HK-2 (cell line): ENCODE results near the gene UCN2.
"Not testable (repeated sequence)": the region's sequence is repeated elsewhere in the genome, so short reads cannot be mapped to it uniquely, and the experiment has no call there.

Source experiments
- DNase-seq: peaks from one replicate; pipeline ENCODE4 v3.0.0-alpha.2; 2018; ENCODE audit not compliant: unreplicated experiment

The UCN2 gene

DNA sequence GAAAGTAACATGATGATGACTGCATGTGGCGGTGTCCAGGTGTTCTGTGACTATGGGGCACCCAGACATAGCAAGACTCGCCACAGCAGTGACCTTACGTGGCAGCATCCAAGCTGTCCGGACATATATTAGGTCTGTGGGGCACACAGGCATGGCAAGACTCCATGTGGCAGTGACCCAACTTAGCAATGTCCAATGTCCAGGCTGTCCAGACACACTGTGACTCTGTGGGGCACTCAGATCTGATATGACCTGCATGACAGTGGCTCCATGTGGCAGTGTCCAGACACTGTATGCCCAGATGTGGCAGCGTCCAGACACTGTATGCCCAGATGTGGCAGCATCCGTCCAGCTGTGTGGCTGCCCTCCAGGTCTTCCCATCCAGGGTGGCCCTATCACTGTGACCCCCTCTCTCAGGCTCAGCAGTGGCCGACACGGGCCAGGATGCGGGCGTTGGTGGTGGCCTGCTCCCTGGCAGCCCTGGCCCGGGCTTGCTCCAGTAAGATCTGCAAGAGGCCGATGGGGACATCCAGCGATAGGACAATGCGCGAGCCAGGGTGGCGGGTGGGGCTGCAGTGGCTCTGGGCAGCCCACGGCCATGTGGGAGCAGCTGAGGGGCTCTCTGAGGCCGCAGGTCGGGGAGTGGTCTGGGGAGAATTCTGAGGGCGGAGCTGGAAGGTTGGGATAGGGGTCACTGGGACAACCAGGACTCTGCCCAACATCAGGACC, 1.1 kb downstream of the UCN2 start:
- no peak for DNase-seq

DNA sequence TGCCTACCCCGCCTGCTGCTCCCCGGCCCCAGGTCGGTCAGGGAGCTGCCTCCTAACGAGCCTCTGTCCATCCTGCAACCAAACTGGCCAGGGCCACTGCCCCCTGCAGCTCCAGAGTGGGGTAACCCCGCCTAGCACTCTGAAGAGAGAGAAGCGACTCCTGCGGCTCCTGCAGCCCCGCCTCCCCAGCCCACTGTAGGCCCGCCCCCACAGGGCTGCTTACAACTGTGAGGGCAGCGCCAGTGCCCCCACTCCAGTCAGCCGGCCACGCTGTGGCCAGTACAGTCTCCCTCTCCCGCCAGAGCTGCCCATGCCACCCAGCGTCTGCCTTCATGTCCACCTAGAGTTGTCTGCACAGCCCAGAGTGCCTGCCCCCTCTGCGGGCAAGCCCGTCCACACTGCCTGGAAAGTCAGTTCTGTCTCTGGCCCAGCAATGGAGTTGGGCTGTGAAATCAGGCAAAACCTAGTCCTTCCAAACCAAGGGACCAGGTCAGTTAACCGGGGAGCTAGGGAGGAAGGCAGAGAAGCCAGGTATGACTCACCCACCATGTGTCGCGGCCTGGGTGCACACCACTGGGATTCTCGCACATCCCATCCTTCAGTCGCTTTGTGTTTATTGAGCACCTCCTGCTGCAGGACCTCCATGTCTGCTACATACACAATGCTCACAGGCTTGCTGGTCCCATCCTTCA, 2.4 kb downstream of the UCN2 start:
- DNase-seq = peak; percentile 82

DNA sequence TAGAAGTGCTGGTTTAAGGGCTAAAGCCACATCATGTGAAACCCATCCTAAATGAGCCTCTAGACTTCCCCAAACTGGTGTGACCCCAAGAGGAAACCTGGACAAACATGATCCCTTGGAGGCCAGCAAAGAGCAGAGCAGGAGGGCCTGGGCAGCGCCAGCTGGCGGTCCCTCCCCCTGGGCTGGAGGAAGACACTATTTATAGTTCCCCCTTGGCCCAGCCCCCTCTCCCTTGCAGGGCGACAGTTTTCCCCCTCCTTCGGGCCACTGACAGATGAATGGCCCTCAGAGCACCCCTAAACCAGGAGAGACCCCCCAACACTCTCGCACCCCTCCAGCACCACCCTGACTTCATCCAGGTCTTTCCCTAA, 2.9 kb downstream of the UCN2 start:
- peak; percentile 35 for DNase-seq

DNA sequence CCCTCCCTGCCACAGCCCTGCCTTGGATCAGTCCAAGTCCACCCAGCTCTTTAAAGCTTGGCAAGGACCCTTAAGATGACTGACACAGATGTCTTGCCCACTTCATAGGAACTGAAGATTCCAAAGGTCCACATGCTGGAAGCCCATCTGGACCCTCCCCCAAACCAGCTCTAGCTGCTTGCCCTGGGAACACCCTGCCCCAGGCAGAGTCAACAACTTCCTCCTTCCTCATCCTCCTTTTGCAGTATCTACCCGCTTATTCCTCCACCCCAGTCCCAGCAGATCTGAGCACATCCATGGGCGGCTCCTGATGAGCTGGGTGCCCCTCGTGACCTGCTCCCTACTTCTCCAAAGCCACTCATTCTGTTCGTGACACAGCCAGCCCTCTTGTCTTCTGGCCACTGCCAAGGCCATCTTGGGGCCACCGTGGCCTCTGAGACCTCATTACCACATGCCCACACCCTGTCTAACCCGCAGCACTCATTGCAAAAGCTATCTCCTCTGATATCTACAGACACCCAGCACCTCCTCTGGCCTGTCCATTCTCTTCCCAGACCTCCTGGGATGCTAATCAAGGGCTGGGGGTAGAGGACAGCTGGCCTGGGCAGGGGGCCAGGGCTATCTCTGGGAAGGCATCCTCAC, 5.0 kb downstream of the UCN2 start:
- no peak for DNase-seq

DNA sequence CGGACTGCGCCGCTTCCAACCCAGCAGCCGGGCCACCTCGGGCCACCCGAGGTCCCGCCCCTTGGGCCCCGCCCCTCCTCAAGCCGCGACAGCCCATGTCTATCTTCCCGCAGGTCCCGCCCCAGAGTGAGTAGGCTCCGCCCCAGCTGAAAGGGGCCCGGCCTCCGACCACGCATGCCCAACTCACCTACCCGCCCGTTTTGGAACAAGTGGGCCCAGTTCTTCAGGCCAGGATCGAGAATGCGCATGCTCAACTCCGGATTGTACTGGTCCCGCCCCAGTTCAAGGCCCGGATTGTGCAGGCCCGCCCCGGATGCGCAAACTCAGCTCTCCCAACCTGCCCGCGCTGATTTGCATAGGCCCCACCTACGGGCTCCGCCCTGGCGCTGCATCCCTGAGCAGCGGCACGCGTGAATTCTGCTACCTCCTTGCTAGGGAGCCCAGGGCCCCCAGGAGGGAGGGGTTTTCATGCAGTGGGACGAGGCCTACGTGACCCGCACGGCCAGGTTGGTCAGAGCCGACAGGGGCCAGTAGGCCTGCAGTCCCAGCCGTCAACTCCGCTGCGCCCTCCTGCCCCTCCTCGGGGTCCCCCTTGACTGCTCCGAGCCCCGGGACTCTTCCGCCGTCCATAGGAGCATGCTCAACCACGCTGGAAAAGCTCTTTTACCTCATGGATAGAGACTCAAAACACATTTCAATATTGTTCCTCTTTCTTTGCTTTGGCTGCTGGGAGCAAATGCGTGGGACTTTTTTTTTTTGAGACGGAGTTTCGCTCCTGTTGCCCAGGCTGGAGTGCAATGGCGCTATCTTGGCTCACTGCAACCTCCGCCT, 6.6 kb downstream of the UCN2 start, which contains the start of gene PFKFB4:
Gene PFKFB4 (minus strand): TSS at position 8 of the 831 bp plus-strand sequence. CDS start 26 bp downstream, outside the sequence.
- peak; percentile 98 for DNase-seq

DNA sequence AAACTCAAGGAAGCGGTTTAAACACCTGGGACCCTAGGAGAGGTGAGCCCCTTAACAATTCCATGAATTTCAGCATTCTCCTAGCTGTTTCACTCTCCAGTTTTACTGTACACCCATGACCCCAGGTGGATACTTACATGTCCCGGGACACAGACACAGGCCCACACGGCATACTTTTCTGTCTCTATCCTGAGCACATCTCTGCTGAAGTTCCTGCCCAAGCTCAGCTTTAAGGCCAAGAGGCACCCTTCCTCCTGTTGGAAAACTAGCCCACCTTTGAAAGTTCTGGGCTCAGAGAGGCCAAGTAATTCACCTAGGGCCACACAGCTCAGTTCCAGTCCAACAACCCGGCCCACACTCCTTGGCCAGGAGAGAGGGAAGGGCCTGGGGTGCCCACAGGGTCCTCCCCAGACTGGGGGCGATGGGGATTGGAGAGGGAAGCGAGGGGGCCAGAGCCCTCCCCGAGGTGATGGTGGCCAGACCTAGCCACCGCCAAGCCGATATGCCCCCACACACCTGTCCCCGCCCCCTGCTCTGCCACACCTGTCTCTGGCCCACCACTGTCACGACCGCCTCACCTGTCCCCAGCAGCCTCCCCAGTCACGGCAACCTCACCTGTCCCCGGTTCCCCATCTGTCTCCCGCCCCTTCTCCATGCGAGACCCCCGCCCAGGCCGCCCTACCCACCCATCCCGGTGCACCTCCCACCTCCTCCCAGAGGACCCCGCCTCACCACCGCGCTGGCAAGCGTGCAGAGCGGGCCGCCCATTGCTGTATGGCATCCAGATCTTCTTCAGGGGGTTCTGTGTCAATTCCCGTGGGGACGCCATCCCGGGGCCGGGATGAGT, 7.4 kb downstream of the UCN2 start:
- DNase-seq = no peak

DNA sequence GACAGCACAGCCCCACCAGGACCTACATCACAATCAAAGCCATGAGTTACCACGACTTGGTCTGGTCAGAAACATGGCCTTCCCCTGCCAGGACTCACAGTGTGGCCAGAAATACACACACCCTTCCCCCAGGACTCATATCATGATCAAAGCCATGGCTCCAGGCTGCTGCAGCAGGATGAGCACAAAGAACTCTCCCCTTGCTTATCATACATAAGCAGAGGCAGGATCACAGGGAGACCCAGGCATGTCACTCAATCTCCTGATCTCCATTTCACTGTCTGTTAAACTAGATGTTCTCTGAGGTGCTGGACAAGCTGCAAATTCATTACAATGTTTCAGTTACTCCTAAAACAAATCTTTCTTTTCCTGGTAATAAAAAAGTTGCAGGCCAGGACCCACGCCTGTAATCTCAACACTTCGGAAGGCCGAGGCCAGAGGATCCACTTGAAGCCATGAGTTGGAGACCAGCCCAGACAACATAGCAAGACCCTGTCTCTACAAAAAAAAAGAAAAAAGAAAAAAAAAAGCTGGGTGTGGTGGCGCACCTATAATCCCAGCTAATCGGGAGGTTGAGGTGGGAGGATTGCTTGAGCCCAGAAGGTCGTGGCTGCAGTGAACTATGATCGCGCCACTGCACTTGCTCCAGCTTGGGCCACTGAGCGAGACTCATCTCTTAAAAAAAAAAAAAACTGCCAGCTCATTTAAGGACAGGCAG, 8.2 kb downstream of the UCN2 start:
- no peak for DNase-seq

DNA sequence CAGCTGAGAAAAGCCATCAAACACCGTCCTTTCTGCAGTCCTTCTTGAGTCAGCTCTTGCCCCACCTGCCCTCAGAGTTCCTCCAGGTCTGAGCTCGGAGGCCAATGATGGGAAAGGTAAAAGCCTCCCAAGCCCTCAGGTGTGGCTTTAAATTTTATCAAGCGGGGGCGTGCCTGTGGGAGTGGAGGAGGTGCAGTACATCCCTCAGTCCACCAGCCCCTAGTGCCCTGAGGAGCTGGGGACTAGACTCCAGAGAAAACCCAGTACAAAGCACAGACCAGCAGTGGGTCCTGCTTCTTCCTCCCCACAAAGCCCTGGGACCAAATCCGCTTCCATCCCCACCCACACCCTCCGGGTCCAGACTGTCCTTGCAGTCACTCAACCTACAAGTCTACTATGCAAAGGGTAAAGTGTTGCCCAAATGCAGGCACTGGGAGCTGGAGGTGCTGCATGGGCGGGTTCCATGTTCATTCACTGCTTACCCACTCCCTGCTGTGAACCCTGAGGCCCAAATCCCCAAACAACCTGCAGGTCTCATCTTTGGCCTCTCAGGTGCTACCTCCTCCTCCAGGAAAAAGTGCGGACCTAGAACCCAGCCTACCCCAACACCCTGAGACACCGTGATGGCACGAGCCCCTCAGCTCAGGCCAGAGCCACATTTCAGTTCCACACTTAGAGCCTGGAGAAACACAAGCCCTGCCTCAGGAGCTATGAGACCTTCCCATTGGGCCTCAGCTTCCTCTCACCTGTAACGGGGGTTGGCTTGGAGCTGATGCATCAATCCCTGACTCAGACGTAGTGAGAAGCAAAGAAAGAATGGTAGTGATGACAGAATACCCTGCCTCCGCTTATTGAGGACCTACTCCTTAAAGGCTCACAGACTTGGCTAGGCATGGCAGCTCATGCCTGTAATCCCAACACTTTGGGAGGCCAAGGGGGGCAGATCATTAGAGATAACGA, 9.4 kb downstream of the UCN2 start:
- DNase-seq = no peak

DNA sequence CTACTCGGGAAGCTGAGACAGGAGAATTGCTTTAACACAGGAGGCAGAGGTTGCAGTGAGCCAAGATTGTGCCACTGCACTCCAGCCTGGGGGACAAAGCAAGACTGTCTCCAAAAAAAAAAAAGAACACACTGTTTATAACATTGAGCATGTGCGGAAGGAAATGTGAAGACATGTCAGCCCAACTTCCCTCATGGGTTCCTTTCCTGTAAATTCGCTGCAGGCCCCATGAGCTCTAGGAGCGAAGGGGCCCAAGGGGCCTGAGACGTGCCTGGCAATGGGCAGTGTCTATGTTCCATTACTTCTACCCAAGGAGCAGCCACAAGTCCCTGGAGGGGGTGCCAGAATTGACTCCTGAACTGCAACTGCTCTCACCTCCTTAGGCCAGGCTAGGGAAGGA, 10.2 kb downstream of the UCN2 start:
- no peak for DNase-seq

DNA sequence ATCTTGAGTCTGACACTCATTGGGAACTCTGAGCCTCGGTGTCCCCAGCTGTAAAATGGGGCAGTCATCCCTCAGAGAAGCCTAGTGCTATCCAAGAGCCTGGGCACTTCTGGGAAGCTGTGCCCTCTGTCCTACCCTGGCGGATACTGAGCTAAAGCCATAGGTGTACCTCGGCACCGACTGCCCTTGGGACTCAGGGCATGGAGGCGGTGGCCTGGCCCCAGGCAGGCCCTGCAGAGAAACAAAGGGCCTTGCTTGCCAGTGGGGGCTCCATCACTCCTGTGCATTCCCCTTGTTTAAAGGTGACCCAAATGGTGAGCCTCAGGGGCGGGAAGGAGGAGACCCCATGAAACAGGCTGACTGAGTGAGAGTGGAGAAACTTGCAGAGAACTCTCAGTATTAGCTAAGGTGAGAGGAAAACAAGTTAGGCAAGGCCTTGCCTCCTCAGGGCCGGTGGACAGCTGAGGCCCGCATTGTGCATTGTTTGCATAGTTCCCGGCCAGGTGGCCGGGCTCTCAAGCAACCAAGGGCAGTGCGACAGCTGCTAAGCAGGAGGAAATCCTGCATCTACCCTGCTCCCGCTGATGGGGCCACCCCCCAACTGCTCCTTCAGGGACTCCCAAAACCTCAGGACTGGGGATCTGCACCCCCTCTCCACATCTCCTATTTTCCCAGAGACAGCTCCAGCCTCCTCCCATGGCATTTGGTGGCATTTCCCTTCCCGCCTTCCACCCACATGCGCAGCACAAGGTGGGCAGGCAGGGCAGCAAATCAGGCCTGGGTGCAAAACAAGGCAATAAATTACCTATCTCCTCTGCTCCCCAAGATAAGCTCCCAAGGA, 11.2 kb downstream of the UCN2 start:
- no peak for DNase-seq

DNA sequence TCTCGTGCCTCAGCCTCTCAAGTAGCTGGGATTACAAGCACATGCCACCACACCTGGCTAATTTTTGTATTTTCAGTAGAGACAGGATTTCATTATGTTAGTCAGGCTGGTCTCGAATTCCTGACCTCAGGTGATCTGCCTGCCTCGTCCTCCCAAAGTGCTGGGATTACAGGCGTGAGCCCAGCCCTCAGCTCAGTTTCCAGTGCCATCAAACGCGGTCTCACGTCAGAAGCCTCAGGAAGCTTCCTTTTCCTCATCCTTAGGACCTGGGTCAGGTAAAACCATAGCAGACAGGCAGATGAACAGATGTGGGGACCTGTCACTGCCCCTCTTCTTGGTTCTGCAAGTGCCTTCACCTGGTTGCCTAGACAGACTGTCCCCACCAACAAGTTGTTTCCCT, 11.9 kb downstream of the UCN2 start:
- DNase-seq = not testable (repeated sequence)

DNA sequence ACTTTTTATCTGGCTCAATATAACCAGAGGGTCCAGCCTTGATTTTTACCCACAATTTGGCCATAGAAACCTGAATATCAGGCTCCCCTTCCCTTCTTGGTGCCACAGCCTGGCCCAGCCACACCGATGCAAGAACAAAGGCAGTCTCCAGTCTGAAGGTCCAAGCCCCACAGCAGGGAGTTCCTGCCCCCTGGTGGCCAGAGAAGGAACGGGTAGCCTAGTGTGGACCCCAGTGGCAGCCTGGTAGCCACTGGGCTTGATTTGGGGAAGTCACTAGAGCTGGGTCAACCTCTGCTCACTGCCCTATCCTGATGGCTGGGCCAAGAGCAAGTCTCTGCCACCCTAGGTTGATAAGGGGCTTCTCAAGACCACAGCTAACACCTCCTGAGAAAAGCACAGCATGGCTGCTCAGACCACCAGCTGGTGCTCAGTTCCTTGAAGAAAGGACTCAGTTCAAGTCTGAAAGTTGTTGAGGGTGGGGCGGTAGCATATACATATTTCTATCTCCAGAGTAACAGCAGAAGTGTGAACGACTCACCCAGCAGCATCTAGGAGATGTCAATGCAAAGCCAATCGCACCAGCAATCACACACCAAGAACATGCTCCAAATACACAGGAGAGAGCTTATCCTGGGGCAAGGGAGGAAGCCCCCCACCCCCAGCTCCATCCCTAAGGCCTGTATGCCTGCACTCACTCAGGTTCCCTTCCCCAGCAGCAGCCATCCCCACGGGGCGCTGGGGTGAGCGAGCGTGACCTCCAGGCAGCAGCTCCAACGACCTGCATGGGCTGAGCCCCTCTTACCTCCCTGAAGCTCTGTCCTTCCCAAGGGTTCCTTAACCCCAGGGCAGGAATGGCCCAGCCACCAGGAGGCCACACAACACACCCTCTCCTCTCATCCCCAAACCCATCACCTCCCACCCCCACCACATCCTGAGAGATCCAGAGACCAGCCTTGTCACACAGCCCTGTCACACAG, 14.6 kb downstream of the UCN2 start:
- DNase-seq = peak; percentile 68

DNA sequence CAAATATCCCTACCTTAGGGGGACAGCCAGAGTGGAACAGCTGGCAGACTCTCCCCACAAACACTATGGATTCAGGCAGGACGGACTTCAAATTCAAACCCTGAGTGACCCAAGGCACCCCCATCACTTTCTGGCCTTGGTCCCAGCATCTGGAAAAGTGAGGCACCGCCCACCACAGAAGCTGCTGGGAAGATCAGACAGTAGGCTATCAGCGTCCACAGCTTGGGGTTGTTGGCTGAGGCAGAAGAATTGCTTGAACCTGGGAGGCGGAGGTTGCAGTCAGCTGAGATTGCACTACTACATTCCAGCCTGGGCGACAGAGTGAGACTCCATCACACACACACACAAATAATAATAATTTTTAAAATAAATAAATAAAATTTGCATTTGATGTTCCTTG, 15.5 kb downstream of the UCN2 start:
- DNase-seq = no peak

DNA sequence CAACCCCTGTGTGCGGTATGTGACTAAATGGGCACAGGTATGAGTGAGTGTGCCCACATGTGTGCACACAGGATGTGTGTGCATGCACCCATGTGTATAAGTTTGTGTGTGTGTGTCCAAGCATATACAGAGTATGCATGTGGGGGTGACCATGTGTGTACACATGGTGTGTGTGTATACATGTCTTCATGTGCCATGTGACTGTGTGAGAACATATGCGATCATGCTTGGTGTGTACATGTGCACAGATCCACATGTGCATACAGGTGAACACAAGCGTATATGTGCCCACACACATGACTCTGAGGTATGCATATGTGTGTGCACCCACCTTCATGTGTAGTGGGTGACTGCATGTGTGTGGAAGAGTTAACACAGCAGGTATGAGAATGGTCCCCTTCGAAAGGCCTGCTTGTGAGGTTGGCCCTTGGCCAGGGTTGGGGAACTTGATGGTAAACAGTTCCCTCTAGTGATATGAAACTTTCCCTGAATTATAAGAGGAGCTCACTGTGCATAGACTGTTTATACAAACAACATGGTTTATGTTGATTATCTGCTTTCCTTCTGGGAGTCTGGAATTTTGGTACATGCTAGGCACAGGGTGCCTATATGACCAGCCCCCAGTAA, 17.3 kb downstream of the UCN2 start:
- DNase-seq = no peak

DNA sequence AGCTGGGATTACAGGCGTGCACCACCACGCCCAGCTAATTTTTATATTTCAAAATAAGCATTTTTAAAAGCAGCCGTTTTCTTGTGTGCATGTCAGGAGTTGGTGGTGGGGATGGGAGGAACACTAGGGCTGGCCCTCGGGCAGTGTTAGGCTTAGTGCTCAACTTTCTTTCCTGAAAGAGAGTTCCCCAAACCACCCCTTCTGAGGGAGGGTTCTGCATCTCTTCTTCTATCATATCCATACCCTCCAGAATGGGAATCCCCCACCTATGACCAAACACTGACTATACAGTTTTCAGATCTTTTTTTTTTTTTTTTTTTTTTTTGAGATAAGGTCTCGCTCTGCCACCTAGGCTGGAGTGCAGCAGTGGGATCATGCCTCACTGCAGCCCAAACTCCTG, 19.4 kb downstream of the UCN2 start:
- DNase-seq = no peak

DNA sequence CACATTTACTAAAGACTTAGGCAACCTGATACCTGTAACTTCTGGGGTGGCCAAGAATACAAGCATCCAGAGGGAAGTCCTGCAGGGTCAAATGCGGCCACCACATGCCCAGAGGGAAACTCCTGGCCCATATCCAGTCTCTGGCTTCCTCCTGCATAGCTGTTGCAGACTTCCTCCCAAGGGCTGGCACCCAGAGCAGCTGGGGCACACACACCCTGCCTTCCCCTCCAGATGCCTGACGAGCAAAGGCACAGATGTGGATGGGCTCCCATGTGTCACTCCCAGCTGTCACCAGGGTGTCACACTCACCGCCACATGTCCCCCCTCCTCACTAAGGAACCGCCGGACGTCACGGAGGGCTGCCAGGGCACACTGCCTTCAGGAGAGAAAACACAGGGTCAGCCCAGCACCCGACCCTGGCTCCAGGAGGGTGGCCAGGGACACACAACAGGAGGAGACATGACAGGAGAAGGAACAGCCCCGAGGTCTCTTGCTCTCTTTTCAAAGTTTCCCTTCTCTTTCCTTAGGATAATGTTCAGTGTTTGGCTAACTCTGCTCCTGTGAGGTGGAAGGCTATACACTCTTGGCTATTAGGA, 20.2 kb downstream of the UCN2 start:
- DNase-seq = no peak
